ENCODE measurements around the gene CYTIP.

GRCh38 chr2:157439824-157440186 lies 4.1 kb downstream of the CYTIP start:
- TF ChIP-seq CAMTA2 (CRISPR knock-in tag; conservative IDR thresholded peaks at IDR 0.05), result no peak
- TF ChIP-seq COPS2 (conservative IDR thresholded peaks at IDR 0.05), result no peak
- no peak for TF ChIP-seq JUN (IDR thresholded peaks at IDR 0.05; ENCODE audit: borderline replicate concordance, low read depth, low read length)
- TF ChIP-seq JUN (CRISPR knock-in tag; IDR thresholded peaks at IDR 0.05; ENCODE audit: borderline replicate concordance), result no peak
- no peak for TF ChIP-seq SRSF1 (IDR thresholded peaks at IDR 0.05; ENCODE audit: low read depth, low read length)
- TF ChIP-seq MAX (CRISPR knock-in tag; IDR thresholded peaks at IDR 0.05), result no peak
- no peak for TF ChIP-seq SMARCC2 (IDR thresholded peaks at IDR 0.05; ENCODE audit: low read depth)
- TF ChIP-seq EZH2 (IDR thresholded peaks at IDR 0.05; ENCODE audit: borderline replicate concordance, low read depth, low read length), result no peak
- TF ChIP-seq GABPB1 (CRISPR knock-in tag; IDR thresholded peaks at IDR 0.05), result no peak
- TF ChIP-seq ARHGAP35 (IDR thresholded peaks at IDR 0.05; ENCODE audit: partially characterized antibody), result no peak
- TF ChIP-seq KLF1 (tag; IDR thresholded peaks at IDR 0.05), result no peak
- no peak for TF ChIP-seq SIN3B (IDR thresholded peaks at IDR 0.05; ENCODE audit: low read depth)
- no peak for TF ChIP-seq CEBPB (tag; IDR thresholded peaks at IDR 0.05)
- TF ChIP-seq CTCF (IDR thresholded peaks at IDR 0.05 in 2 of 3, conservative IDR thresholded peaks at IDR 0.05 in 1 of 3; ENCODE audit: insufficient read depth in 2 of 3, low read depth in 1 of 3, low read length in 3 of 3), result no peak
